AG08395 (cell line): ENCODE results near the gene SLC5A2.
"Not testable (repeated sequence)": the region's sequence is repeated elsewhere in the genome, so short reads cannot be mapped to it uniquely, and the experiment has no call there.

Experiments
- DNase-seq: peaks from one replicate; pipeline ENCODE4 v3.0.0; 2012; ENCODE audit warnings: mixed read lengths, low spot score

The SLC5A2 gene

GRCh38 chr16:31483081-31483480 lies at the start of gene SLC5A2:
TSS of gene SLC5A2 (plus strand) at chr16:31483123. CDS start at chr16:31483137, 14 bp downstream.
- no peak for DNase-seq

DNA sequence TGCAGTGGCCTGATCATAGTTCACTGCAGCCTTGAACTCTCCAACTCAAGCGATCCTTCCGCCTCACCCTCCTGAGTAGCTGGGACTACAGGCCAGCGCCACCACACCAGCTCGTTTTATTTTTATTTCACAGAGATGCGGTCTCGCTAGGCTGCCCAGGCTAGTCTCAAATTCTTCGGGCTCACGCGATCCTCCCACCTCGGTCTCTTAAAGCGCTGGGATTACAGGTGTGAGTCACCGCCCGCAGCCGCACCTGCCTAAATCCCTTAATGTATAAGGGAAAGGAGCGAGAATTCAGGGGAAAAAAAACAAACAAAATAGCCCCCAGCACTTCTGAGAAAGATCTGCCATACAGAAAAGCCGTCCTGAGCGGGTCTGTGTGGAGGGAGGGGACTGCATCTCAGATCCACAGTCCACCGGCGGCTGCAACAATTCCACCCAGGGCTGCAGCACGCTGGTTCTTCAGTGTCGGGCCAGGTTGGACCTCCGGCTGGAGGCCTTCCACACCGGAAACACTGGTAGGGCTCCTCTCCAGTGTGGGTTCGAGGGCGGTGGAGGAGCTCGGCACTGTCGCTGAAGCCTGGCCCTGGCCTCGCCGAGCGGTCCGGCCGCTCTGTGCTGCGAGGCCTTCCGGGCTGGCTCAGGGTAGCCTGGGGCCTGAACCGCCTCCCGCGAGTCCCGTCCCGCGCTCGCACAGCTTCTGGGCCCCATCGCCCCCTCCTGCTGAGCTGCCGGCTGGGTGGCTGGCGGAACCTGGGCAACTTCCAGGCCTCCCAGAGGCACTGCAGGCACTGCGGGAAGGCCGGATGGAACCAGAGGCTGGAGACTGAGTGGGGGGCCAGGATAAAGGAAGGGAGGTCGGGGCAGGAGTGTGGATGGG lies 47.3 kb upstream of the SLC5A2 start:
- DNase-seq: no peak

DNA sequence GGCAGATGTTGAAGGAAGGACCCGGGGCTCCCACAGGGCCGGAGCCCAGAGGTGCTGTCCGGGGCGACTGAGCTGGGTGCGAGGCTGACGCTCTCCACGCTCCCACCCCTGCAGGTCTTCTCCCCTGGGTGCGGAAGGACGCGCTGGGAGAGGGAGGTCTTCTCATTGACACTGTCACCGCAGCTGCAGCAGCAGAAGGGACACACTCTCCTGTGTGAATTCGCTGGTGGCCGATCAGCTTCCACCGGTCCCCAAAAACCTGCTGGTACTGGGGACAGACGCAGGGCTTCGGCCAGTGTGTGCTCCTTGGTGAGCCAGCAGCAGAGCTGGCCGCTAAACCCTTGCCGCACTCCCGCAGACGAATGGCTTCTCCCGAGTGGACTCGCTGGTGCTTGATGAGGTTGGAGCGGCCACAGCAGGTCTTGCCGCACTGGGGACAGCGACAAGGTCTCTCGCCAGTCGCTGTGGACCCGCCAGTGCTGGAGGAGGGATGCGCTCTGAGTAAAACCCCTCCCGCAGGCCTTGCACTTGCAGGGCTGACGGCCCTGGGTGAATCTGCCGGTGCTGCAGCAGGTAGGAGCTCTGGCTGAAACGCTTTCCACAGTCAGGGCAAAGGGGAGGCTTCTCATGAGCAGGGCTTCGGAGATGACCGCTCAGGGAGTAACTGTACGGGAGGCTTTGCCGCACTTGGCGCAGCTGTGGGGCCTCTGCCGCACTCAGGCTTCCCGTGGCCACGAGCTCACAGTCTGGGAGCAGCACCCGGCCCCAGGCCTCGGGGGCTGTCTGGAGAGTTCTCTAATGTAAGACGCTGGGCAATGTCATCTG lies 46.5 kb upstream of the SLC5A2 start:
- DNase-seq: no peak

DNA sequence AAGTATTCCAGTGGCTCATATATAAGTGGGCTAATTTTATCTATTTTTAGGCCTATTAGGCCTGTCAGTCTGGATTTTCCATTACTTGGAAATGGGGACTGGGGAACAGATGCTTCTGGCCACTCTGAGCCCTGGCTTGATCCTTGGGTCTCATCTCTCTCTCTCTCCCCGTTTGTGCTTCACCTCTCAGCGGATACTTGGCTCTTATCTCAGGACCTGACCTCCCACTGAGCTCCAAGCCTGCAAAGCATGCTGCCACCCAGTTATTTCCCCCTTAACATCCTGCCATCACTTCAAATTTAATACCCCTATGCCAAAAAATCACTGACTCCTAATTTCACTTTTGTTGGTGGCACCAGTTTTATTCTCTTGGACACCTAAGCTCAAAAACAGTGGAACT lies 44.5 kb upstream of the SLC5A2 start:
- DNase-seq: no peak

DNA sequence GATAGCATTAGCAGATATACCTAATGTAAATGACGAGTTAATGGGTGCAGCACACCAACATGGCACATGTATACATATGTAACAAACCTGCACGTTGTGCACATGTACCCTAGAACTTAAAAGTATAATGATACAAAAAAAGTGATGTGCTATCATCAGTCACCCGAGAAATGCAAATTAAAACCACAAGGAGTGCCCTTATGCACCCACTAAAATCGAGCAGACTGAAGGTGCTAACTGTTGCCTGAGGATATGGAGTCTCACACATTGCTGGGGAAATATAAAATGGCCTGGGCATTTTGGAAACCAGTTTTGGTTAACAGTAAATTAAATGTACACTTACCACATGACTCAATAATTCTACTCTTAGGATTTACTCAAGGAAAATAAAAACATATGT lies 43.9 kb upstream of the SLC5A2 start:
- not testable (repeated sequence) for DNase-seq

DNA sequence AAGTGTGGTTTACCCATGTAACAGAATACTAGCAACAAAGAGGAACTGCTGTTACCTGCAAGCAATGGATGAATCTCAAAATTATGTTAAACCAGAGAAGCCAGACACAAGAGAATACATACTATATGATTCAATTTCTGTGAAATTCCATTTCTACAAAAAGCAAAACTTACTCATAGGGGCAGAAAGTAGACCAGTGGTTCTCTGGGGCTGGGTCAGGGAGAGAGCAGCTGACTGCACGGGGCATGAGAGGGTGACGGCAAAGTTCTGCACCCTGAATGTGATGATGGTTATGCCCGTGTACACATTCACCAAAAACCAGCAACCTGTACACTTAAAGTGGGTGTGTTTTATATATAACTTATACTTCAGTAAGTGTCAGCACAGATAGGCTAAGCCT lies 43.4 kb upstream of the SLC5A2 start:
- DNase-seq: no peak

- DNase-seq: no peak
Measured at GRCh38 chr16:31440516-31441184, 42.3 kb upstream of the SLC5A2 start.

DNA sequence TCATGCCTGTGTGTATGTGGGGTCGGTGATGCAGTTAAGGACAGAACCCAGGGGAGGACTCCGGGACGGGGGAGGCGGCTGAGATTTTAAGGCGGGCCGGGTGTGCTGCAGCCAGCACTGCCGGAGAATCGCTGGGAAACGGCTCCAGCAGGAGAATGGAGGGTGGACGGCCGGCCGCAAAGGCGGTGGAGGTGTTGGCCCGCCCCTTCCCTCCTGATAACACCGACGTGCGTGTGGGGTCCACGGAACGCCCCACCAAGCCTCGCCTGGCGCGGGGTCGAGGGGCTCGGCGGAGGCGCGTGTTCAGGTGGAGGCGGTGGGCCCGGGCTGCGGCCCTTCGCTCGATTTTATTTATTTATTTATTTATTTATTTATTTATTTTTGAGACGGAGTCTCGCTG lies 41.0 kb upstream of the SLC5A2 start:
- no peak for DNase-seq

- not testable (repeated sequence) for DNase-seq
Measured at GRCh38 chr16:31445931-31446330, 37.0 kb upstream of the SLC5A2 start.

DNA sequence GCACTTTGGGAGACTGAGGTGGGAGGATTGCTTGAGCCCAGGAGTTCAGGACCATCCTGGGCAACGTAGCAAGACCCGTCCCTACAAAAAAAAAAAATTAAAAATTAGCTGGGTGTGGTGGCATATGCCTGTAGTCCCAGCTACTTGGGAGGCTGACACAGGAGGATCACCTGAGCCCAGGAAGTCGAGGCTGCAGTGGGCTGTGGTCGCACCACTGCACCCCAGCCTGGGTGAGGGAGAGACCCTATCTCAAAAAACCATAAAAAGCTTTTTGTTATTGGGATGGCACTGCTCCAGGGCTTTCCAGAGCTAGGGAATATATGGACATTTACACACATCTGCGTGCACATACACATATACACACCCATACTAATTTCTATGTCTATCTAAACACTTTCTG lies 31.7 kb upstream of the SLC5A2 start:
- no peak for DNase-seq

DNA sequence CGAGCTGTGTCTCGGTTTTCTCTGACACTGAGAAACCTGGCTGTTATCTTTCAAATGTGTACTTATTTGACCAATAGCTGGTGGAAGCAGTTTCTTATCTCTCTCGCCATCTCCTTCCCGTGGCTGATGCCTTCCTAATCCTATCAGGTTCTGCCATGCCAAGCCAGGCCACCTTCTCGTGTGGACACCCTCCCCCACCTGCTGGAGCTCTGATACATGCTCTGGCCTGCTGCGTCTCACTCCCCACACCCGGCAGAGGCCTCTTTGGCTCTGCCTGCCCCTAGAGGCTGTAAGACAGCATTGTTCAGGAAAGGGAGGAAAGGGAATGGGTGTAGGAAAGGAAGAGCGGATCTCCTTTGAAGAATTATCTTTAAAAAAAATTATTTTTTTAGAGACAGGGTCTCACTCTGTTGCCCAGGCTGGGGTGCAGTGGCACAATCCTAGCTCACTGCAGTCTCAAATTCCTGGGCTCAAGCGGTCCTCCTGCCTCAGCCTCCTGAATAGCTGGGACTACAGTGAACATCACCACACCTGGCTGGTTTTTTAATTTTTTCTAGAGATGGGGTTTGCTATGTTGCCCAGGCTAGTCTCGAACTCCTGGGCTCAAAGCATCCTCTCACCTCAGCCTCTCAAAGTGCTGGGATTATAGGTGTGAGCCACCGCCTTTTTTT lies 31.1 kb upstream of the SLC5A2 start:
- DNase-seq: peak; percentile 72

GRCh38 chr16:31452631-31453106 lies 30.3 kb upstream of the SLC5A2 start:
- DNase-seq: peak; percentile 81

- no peak for DNase-seq
Measured at GRCh38 chr16:31453255-31454204, 29.4 kb upstream of the SLC5A2 start.

- no peak for DNase-seq
Measured at GRCh38 chr16:31455601-31456314, 27.2 kb upstream of the SLC5A2 start.

DNA sequence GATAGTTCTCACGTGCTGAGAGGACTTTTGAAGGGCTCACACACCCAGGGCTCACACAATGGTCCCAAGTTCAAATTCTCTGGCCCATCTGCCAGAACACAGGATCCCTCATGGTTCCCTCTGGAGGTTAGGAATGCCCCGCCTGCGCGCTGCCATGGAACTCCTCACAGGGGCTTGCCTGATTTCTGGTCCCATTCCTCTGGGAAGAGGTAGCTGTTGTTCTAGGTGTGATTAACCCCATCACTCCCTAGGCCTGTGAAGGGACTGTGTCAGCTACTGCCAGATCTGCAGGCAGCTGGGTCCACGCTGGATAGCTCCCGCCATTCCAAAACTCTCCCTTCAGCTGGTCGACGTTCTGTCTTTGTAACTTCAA lies 25.9 kb upstream of the SLC5A2 start:
- DNase-seq: no peak

DNA sequence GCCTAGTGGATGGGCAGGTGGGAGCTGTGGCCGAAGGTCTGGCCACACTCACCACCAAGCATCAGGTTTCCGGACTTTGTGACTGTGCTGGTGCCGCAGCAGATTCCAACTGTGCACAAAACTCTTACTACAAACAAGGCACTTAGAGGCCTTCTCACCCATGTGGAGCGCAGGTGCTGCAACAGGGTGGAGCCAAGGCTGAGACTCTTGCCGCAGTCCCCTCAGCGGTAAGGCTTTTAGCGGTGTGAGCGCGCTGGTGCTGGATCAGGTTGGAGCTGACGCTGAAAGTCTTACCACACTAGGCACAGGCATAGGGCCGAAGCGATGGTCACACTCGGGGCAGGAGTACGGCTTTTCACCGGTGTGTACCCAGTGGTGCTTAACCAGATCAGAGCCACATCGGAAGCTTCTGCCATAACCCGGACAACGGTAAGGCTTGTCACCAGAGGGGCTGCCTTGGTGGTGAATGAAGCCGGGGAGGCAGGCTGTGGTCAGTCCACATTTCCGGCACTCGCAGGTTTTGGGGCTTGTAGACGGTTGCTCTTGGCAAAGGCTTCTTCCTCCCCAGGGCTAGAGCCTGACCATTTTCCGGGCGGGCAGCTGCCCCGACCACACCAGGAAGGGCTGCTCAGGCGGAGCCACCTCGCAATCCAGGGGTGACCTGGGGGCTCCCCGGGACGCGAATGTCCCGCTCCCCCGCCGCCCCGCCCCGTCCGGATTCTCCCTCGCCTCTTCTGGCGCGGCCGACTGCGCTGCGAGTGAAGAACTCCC lies 24.7 kb upstream of the SLC5A2 start:
- DNase-seq: no peak

DNA sequence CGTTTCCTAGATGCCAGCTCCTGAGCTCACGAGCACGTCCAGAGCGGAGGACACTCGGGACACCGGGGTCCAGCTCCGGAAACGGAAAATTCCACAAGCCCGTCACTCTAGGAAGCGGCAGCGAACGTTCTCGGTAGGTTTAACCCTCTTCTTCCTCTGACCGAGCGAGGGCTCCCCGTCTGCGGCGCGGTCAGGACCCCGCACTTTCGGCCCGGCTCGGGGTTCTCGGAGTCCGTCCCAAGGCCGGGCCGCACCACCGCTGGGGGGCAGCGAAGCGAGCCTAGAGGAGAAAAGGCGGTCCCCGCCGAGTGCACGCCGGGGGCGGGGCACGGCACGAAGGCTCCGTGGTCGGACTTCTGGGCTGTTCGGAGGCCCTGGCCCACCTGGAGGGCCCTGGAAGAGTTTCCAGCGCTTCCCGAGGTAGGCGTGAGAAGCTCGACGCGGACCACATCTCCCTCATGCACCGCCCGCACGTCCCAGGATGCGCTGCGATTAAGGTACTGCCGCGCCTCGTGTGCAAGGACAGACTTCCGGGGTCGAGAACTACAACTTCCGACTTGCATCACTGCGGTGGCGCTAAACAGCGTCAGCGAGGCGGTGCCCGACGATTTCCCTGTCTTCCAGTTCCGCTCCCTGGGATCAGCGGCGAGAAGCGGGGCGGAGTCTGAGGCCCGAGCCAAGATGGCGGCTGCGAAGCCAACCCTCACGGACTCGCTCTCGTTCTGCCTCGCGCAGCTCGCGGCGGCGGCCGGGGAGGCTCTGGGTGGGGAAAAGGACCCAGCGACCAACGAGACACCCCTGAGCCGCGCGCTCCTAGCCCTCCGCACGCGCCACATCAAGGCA lies 23.9 kb upstream of the SLC5A2 start, which contains the start of gene ARMC5:
TSS of gene ARMC5 (plus strand) at position 658 of the 843 bp plus-strand sequence. CDS start at position 682, 24 bp downstream.
- DNase-seq: peak; percentile 89
